Left lung (tissue), 10 donors: Measurements from ENCODE around the gene OR13G1. TPM values are rescaled to one million over a fixed set of nuclear protein-coding genes. Genes with fewer than 3 reads are reported as not detected.

Source experiments
- ATAC-seq: fragments of 200-7000 bp; cut with Tn5 transposase; one replicate; pipeline ENCODE4 v1.9.1; 2020; ENCODE audit warnings: moderate library complexity
- DNase-seq, 4 donors: peaks; one replicate each; pipeline ENCODE4 v3.0.0-alpha.2; 2013 to 2020
- H3K27ac ChIP-seq, 2 donors: fragments of 200-600 bp; sonication (generic) in 1 of 2; one replicate each; pipeline versions ENCODE4 v1.5.0 to v1.8.0; 2020 to 2021
- H3K27me3 ChIP-seq, 2 donors: fragments of 200-600 bp; sonication (generic) in 1 of 2; one replicate each; pipeline versions ENCODE4 v1.5.0 to v1.8.0; 2020 to 2021
- H3K36me3 ChIP-seq, 2 donors: fragments of 200-600 bp; sonication (generic) in 1 of 2; one replicate each; pipeline versions ENCODE4 v1.5.0 to v1.8.0; 2020 to 2021
- H3K4me1 ChIP-seq, 2 donors: fragments of 200-600 bp; one replicate each; pipeline ENCODE4 v1.8.0; 2021
- H3K4me3 ChIP-seq, 2 donors: fragments of 200-600 bp; sonication (generic) in 1 of 2; one replicate each; pipeline versions ENCODE4 v1.5.0 to v1.8.0; 2020 to 2021; ENCODE audit warnings: mild to moderate bottlenecking in 1 of 2
- H3K9me3 ChIP-seq, 2 donors: fragments of 200-600 bp; sonication (generic) in 1 of 2; one replicate each; pipeline versions ENCODE4 v1.5.0 to v1.8.0; 2020 to 2021
- CTCF ChIP-seq, 2 donors: fragments of 200-600 bp; sonication (generic) in 1 of 2; IDR thresholded peaks; one replicate each; pipeline versions ENCODE4 v1.5.0 to v1.8.0; 2021; ENCODE audit warnings: antibody characterized with exemption in 2 of 2
- intact Hi-C, 2 donors: fragments of 100-400 bp; cut with DNase I; formaldehyde crosslinking; loops; one replicate each; pipeline versions ENCODE4 v1.11.2 to v1.14.2; 2022
- polyA plus RNA-seq, 6 donors: library from polyadenylated mRNA; unstranded; fragments of 120-200 nt; gene quantifications; one replicate each; pipeline ENCODE4 v1.2.1, GENCODE V29; 2013; ENCODE audit not compliant: insufficient read length in 6 of 6
- total RNA-seq, 2 donors: library from RNA; stranded (reverse); fragmentation: NEBNext Ultra II Directional; extraction: Animal tissue kit (Norgen Biotek cat#: 25700); gene quantifications; one replicate each; pipeline ENCODE4 v1.2.1, GENCODE V29; 2021
- donor health status: DM: no; HTN: yes; CAD: no.
- donor health status: DM: no; HTN: no; CAD: no.

OR13G1 gene
- total and polyA plus RNA-seq, 8 donors, result not detected

GRCh38 chr1:247701338-247701737 lies 21.8 kb upstream of the OR13G1 start:
- H3K9me3 ChIP-seq, result peaks cover 0 to 11% of the 10 kb centered on the region in 2 donors
- H3K36me3 ChIP-seq, result no peaks in the 10 kb centered on the region
- intact Hi-C loops, result no loop called here
- no peak overlapping the region for H3K4me3 ChIP-seq
- TF ChIP-seq CTCF (IDR thresholded peaks at IDR 0.05), result no peak
- no peaks in the 10 kb centered on the region for H3K4me1 ChIP-seq
- H3K27ac ChIP-seq, result no peak overlapping the region
- H3K27me3 ChIP-seq, result no peaks in the 10 kb centered on the region
- DNase-seq, result no peak
- no peak for ATAC-seq

- ATAC-seq, result peak; percentile 78
Observed at GRCh38 chr1:247681288-247681897, 1.9 kb upstream of the OR13G1 start.

GRCh38 chr1:247680171-247680570 lies 632 bp upstream of the OR13G1 start:
- ATAC-seq, result no peak
- intact Hi-C loops, result no loop called here
- Histone ChIP-seq H3K4me3 (no peak overlapping the region), H3K36me3 (no peaks in the 10 kb centered on the region), H3K27me3 (no peaks in the 10 kb centered on the region), H3K27ac (no peak overlapping the region), H3K4me1 (no peaks in the 10 kb centered on the region), H3K9me3 (no peaks in the 10 kb centered on the region)
- DNase-seq, result no peak
- TF ChIP-seq CTCF (IDR thresholded peaks at IDR 0.05), result no peak

More at GRCh38 chr1:247681288-247681897, 1.9 kb upstream of the OR13G1 start:
- H3K4me1 ChIP-seq, result no peaks in the 10 kb centered on the region
- H3K4me3 ChIP-seq, result no peak overlapping the region
- no peaks in the 10 kb centered on the region for H3K36me3 ChIP-seq
- DNase-seq, result peak in 2 of 4 donors; percentile 2 to 16
- TF ChIP-seq CTCF (IDR thresholded peaks at IDR 0.05), result peak; percentile 61 to 66
- intact Hi-C loops, result no loop called here
- H3K27me3 ChIP-seq, result no peaks in the 10 kb centered on the region
- no peak overlapping the region for H3K27ac ChIP-seq
- no peaks in the 10 kb centered on the region for H3K9me3 ChIP-seq

GRCh38 chr1:247669225-247669624 lies 10.3 kb downstream of the OR13G1 start:
- Histone ChIP-seq H3K4me3 (no peak overlapping the region), H3K27ac (no peak overlapping the region), H3K36me3 (no peaks in the 10 kb centered on the region), H3K9me3 (peaks cover 0 to 9% of the 10 kb centered on the region in 2 donors), H3K4me1 (no peaks in the 10 kb centered on the region), H3K27me3 (no peaks in the 10 kb centered on the region)
- intact Hi-C loops, result no loop called here
- no peak for ATAC-seq
- no peak for TF ChIP-seq CTCF (IDR thresholded peaks at IDR 0.05)
- DNase-seq, result no peak

GRCh38 chr1:247656221-247656875 lies 23.2 kb downstream of the OR13G1 start:
- Histone ChIP-seq H3K27me3 (no peaks in the 10 kb centered on the region), H3K4me1 (no peaks in the 10 kb centered on the region), H3K36me3 (no peaks in the 10 kb centered on the region), H3K9me3 (peaks cover 0 to 3% of the 10 kb centered on the region in 2 donors), H3K27ac (no peak overlapping the region), H3K4me3 (no peak overlapping the region)
- DNase-seq (no peak), ATAC-seq (no peak)
- intact Hi-C loops, result no loop called here
- no peak for TF ChIP-seq CTCF (IDR thresholded peaks at IDR 0.05)
